ENCODE data around the gene FBN1. TPM values are rescaled to one million over a fixed set of nuclear protein-coding genes. Genes with fewer than 3 reads are reported as not detected.

Gene FBN1
- total and polyA plus RNA-seq, 2 experiments from 2014 or later: 1.9 to 3.8 TPM

DNA sequence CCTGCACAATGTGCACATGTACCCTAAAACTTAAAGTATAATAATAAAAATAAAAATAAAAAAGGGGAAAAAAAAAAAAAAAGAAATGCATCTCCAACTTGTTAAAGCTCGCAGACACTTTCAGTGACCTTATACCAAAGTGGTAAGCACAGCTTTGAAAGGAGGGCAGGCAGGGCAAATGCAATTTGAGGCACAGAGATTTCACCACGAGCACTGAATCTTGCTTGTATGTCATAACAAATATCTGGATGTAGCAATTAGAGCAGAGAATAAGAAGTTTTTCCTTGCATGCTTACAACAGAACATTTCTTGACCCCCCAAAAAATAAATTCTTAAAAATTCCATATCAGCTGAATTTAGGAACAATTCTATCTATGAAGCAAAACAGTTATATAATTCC lies 66.5 kb downstream of the FBN1 start:
- ATAC-seq (no peak), DNase-seq (ENCODE audit: low spot score) (no peak)
- TF ChIP-seq EZH2phosphoT487 (IDR thresholded peaks at IDR 0.05; ENCODE audit: unreplicated experiment): no peak
- TF ChIP-seq, protein P1, sequence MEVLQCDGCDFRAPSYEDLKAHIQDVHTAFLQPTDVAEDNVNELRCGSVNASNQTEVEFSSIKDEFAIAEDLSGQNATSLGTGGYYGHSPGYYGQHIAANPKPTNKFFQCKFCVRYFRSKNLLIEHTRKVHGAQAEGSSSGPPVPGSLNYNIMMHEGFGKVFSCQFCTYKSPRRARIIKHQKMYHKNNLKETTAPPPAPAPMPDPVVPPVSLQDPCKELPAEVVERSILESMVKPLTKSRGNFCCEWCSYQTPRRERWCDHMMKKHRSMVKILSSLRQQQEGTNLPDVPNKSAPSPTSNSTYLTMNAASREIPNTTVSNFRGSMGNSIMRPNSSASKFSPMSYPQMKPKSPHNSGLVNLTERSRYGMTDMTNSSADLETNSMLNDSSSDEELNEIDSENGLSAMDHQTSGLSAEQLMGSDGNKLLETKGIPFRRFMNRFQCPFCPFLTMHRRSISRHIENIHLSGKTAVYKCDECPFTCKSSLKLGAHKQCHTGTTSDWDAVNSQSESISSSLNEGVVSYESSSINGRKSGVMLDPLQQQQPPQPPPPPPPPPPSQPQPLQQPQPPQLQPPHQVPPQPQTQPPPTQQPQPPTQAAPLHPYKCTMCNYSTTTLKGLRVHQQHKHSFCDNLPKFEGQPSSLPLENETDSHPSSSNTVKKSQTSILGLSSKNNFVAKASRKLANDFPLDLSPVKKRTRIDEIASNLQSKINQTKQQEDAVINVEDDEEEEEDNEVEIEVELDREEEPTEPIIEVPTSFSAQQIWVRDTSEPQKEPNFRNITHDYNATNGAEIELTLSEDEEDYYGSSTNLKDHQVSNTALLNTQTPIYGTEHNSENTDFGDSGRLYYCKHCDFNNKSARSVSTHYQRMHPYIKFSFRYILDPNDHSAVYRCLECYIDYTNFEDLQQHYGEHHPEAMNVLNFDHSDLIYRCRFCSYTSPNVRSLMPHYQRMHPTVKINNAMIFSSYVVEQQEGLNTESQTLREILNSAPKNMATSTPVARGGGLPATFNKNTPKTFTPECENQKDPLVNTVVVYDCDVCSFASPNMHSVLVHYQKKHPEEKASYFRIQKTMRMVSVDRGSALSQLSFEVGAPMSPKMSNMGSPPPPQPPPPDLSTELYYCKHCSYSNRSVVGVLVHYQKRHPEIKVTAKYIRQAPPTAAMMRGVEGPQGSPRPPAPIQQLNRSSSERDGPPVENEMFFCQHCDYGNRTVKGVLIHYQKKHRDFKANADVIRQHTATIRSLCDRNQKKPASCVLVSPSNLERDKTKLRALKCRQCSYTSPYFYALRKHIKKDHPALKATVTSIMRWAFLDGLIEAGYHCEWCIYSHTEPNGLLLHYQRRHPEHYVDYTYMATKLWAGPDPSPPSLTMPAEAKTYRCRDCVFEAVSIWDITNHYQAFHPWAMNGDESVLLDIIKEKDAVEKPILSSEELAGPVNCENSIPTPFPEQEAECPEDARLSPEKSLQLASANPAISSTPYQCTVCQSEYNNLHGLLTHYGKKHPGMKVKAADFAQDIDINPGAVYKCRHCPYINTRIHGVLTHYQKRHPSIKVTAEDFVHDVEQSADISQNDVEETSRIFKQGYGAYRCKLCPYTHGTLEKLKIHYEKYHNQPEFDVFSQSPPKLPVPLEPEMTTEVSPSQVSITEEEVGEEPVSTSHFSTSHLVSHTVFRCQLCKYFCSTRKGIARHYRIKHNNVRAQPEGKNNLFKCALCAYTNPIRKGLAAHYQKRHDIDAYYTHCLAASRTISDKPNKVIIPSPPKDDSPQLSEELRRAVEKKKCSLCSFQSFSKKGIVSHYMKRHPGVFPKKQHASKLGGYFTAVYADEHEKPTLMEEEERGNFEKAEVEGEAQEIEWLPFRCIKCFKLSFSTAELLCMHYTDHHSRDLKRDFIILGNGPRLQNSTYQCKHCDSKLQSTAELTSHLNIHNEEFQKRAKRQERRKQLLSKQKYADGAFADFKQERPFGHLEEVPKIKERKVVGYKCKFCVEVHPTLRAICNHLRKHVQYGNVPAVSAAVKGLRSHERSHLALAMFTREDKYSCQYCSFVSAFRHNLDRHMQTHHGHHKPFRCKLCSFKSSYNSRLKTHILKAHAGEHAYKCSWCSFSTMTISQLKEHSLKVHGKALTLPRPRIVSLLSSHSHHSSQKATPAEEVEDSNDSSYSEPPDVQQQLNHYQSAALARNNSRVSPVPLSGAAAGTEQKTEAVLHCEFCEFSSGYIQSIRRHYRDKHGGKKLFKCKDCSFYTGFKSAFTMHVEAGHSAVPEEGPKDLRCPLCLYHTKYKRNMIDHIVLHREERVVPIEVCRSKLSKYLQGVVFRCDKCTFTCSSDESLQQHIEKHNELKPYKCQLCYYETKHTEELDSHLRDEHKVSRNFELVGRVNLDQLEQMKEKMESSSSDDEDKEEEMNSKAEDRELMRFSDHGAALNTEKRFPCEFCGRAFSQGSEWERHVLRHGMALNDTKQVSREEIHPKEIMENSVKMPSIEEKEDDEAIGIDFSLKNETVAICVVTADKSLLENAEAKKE (CRISPR knock-in tag; IDR thresholded peaks at IDR 0.05): no peak
- TF ChIP-seq, protein P2, sequence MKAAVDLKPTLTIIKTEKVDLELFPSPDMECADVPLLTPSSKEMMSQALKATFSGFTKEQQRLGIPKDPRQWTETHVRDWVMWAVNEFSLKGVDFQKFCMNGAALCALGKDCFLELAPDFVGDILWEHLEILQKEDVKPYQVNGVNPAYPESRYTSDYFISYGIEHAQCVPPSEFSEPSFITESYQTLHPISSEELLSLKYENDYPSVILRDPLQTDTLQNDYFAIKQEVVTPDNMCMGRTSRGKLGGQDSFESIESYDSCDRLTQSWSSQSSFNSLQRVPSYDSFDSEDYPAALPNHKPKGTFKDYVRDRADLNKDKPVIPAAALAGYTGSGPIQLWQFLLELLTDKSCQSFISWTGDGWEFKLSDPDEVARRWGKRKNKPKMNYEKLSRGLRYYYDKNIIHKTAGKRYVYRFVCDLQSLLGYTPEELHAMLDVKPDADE (IDR thresholded peaks at IDR 0.05): no peak
- TF ChIP-seq, protein P3, sequence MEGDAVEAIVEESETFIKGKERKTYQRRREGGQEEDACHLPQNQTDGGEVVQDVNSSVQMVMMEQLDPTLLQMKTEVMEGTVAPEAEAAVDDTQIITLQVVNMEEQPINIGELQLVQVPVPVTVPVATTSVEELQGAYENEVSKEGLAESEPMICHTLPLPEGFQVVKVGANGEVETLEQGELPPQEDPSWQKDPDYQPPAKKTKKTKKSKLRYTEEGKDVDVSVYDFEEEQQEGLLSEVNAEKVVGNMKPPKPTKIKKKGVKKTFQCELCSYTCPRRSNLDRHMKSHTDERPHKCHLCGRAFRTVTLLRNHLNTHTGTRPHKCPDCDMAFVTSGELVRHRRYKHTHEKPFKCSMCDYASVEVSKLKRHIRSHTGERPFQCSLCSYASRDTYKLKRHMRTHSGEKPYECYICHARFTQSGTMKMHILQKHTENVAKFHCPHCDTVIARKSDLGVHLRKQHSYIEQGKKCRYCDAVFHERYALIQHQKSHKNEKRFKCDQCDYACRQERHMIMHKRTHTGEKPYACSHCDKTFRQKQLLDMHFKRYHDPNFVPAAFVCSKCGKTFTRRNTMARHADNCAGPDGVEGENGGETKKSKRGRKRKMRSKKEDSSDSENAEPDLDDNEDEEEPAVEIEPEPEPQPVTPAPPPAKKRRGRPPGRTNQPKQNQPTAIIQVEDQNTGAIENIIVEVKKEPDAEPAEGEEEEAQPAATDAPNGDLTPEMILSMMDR (conservative IDR thresholded peaks at IDR 0.05; ENCODE audit: low read depth in 2 of 2): no peak
- Histone ChIP-seq H3K4me3 (no peak overlapping the region), H3K27me3 (ENCODE audit: insufficient read depth) (no peaks in the 10 kb centered on the region), H3K4me2 (no peak overlapping the region), H3K36me3 (ENCODE audit: insufficient read depth) (no peaks in the 10 kb centered on the region), H3K79me2 (replicated peaks; ENCODE audit: insufficient read depth) (no peaks in the 10 kb centered on the region), H3K27ac (ENCODE audit: low read depth) (no peak overlapping the region), H3K4me1 (ENCODE audit: insufficient read depth) (no peaks in the 10 kb centered on the region), H3F3A (replicated peaks; ENCODE audit: low read depth) (no peaks in the 10 kb centered on the region), H4K20me1 (replicated peaks; ENCODE audit: insufficient read depth) (no peaks in the 10 kb centered on the region), H3K9me2 (ENCODE audit: insufficient read depth) (no peaks in the 10 kb centered on the region), H2AFZ (no peak overlapping the region)
- Mint-ChIP-seq H3K36me3 (ENCODE audit: low read depth) (no peaks in the 10 kb centered on the region), H3K4me1 (peaks cover 2% of the 10 kb centered on the region; the same call in 1 of the 3 replicates), H3K9me3 (no peaks in the 10 kb centered on the region), H3K4me3 (no peak overlapping the region), H3K27ac (no peak overlapping the region), H3K27me3 (ENCODE audit: insufficient read depth, low read depth, poor library complexity) (no peaks in the 10 kb centered on the region)
